Retinal pigment epithelial cell (primary cell): Measurements from ENCODE around the gene GLDC.
"Not testable (repeated sequence)": the region's sequence is repeated elsewhere in the genome, so short reads cannot be mapped to it uniquely, and the experiment has no call there.

Source experiments
- DNase-seq: peaks from one replicate; pipeline ENCODE4 v3.0.0-alpha.2; 2010; ENCODE audit warnings: low read depth
- H3K4me3 ChIP-seq: 2 replicates; pipeline ENCODE4 v1.5.1; 2011; ENCODE audit warnings: mild to moderate bottlenecking, low read length, control low read depth, moderate library complexity
- CTCF ChIP-seq: conservative IDR thresholded peaks from 2 replicates; pipeline ENCODE4 v1.5.1; 2011; ENCODE audit warnings: low read depth, low read length, control low read depth, inconsistent platforms

The GLDC gene

GRCh38 chr9:6664204-6664680 lies 18.7 kb upstream of the GLDC start:
- H3K4me3 ChIP-seq, result no peak overlapping the region
- no peak for TF ChIP-seq CTCF
- DNase-seq, result no peak

- TF ChIP-seq CTCF, result no peak
- H3K4me3 ChIP-seq, result no peak overlapping the region
- no peak for DNase-seq
Observed at GRCh38 chr9:6660512-6660911, 15.0 kb upstream of the GLDC start.

- no peak for TF ChIP-seq CTCF
Observed at GRCh38 chr9:6658628-6659353, 13.3 kb upstream of the GLDC start.

GRCh38 chr9:6656614-6657300 lies 11.2 kb upstream of the GLDC start:
- no peak for DNase-seq
- no peak for TF ChIP-seq CTCF
- no peak overlapping the region for H3K4me3 ChIP-seq

More at GRCh38 chr9:6658628-6659353, 13.3 kb upstream of the GLDC start:
- H3K4me3 ChIP-seq, result no peak overlapping the region
- no peak for DNase-seq

GRCh38 chr9:6655036-6655435 lies 9.5 kb upstream of the GLDC start:
- no peak overlapping the region for H3K4me3 ChIP-seq
- no peak for DNase-seq
- TF ChIP-seq CTCF, result no peak

- H3K4me3 ChIP-seq, result peak overlapping the region; percentile 80
- no peak for DNase-seq
- no peak for TF ChIP-seq CTCF
Observed at GRCh38 chr9:6646293-6646636, 736 bp upstream of the GLDC start.

GRCh38 chr9:6645105-6645354 lies 499 bp downstream of the GLDC start:
- DNase-seq, result not testable (repeated sequence)
- peak overlapping the region; percentile 57 for H3K4me3 ChIP-seq
